ENCODE data around the gene COL6A3.
"Not testable (repeated sequence)": the region's sequence is repeated elsewhere in the genome, so short reads cannot be mapped to it uniquely, and the experiment has no call there.

Gene COL6A3

DNA sequence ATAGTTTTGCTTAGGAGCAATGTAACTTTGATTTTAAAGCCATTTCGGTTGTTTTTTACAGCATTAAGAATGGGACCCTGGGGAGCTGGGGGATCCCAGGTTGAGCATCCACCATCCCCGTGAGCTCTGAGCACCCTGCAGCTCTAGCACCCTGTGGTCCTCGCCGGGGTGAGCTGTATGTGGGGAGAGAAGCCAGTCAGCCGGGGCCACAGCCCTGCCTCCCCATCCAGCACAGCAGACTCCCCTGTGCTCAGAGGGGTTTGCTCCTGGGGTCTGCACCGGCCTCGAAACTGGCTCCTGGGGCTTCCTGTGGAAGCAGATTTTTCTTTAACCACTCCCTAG lies 1.3 kb downstream of the COL6A3 start:
- no peaks in the 10 kb centered on the region for H3K9me3 ChIP-seq

DNA sequence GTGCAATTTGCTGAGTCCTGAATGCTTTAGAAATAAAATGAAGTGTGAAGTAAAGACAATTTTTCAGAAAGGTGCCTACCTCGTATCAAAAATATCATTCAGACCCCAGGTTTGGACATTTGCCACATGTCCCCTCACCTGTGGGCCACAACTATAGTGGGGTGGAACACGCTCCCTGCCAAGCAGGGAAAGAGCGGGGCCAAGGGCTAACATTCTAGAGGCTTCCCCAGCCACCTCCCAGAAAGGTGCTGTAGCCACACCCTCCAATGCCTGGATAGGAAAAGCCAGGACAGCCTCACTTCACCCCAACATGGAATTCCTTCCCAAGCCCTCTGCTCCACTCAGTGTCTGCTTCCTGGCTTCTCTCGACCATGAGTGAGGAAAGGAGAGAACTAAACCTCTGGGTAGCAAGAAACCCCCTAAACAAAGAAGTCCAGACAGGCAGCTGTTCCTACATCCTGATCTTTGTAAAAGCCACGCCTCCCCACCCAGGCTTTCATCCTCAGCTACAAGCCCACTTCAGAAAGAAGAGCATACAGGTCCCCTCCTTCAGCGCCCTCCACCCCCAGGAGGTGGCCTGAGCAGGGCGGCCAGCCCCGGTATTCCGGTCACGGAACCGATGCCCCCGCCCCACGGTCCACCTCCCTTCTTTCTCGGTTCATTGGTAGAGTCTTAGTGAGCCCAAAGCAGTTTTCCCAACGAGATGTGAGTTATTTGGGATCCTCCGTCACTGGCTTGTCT lies 2.1 kb downstream of the COL6A3 start:
- Histone ChIP-seq H3K36me3 (no peaks in the 10 kb centered on the region), H3K27me3 (peaks cover 61% of the 10 kb centered on the region)

More for the DNA sequence above, 1.3 kb downstream of the COL6A3 start:
- Histone ChIP-seq H3K4me3 (ENCODE audit: low read depth in 1 of 2, low read length in 1 of 2) (no peak overlapping the region), H3K27ac (no peak overlapping the region), H3K4me1 (ENCODE audit: control insufficient read depth in 1 of 2, insufficient read depth in 1 of 2, low read depth in 1 of 2, low read length in 1 of 2) (no peaks in the 10 kb centered on the region), H3K27me3 (peaks cover 56% of the 10 kb centered on the region), H3K36me3 (no peaks in the 10 kb centered on the region)
- TF ChIP-seq, protein P1, sequence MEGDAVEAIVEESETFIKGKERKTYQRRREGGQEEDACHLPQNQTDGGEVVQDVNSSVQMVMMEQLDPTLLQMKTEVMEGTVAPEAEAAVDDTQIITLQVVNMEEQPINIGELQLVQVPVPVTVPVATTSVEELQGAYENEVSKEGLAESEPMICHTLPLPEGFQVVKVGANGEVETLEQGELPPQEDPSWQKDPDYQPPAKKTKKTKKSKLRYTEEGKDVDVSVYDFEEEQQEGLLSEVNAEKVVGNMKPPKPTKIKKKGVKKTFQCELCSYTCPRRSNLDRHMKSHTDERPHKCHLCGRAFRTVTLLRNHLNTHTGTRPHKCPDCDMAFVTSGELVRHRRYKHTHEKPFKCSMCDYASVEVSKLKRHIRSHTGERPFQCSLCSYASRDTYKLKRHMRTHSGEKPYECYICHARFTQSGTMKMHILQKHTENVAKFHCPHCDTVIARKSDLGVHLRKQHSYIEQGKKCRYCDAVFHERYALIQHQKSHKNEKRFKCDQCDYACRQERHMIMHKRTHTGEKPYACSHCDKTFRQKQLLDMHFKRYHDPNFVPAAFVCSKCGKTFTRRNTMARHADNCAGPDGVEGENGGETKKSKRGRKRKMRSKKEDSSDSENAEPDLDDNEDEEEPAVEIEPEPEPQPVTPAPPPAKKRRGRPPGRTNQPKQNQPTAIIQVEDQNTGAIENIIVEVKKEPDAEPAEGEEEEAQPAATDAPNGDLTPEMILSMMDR (IDR thresholded peaks at IDR 0.05), result no peak

DNA sequence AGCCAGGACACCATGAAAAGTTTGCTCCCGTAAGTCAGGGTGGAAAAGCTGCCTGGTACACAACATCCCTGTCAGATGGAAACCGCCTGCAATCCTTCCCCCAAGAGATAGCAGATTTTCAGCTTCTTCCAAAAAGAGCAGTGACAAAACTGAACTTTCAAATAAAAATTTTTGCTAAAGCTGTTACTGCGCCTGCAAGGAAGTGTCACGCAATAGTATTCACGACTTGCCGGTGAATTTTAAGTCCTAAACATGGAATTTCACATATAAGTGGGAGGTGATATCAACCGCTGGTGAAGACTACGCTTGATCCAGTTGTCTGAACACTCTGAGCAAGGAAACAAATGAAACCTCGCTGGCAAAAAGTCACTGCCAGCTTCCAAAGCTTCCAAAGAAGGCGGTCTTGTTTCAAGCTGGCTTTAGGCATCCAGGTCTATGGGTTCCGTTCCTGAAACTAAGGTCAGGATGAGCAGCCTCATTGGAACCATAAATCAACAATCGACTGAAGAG lies 2.8 kb downstream of the COL6A3 start:
- TF ChIP-seq, protein P1 (IDR thresholded peaks at IDR 0.05), result no peak
- H3K36me3 ChIP-seq, result no peaks in the 10 kb centered on the region
- H3K4me1 ChIP-seq (ENCODE audit: control insufficient read depth in 1 of 2, insufficient read depth in 1 of 2, low read depth in 1 of 2, low read length in 1 of 2), result no peaks in the 10 kb centered on the region
- no peak overlapping the region for H3K4me3 ChIP-seq (ENCODE audit: low read depth in 1 of 2, low read length in 1 of 2)
- no peaks in the 10 kb centered on the region for H3K9me3 ChIP-seq
- H3K27ac ChIP-seq, result no peak overlapping the region
- peaks cover 65% of the 10 kb centered on the region for H3K27me3 ChIP-seq

More for the DNA sequence above, 2.1 kb downstream of the COL6A3 start:
- Histone ChIP-seq H3K9me3 (no peaks in the 10 kb centered on the region), H3K4me3 (ENCODE audit: low read depth in 1 of 2, low read length in 1 of 2) (no peak overlapping the region), H3K4me1 (ENCODE audit: control insufficient read depth in 1 of 2, insufficient read depth in 1 of 2, low read depth in 1 of 2, low read length in 1 of 2) (no peaks in the 10 kb centered on the region), H3K27ac (no peak overlapping the region)
- TF ChIP-seq, protein P1 (IDR thresholded peaks at IDR 0.05), result no peak

DNA sequence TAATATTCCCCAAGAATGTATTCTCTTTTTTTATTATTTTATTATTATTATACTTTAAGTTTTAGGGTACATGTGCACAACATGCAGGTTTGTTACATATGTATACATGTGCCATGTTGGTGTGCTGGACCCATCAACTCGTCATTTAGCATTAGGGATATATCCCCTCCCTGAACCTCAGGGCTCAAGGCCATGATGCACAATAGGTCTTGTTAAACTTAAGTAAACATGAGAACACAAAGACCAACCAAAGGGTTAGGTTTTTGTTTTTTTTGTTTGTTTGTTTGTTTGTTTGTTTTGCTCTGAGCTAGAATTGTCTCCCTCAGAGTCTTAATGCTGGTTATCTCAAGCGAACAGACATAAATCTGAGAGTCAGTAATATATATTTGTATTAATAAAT lies 4.7 kb downstream of the COL6A3 start:
- not testable (repeated sequence) for H3K27ac ChIP-seq; H3K36me3 ChIP-seq; H3K4me1 ChIP-seq (ENCODE audit: control insufficient read depth in 1 of 2, insufficient read depth in 1 of 2, low read depth in 1 of 2, low read length in 1 of 2); H3K9me3 ChIP-seq; H3K4me3 ChIP-seq (ENCODE audit: low read depth in 1 of 2, low read length in 1 of 2)
- H3K27me3 ChIP-seq, result peaks cover 70% of the 10 kb centered on the region

DNA sequence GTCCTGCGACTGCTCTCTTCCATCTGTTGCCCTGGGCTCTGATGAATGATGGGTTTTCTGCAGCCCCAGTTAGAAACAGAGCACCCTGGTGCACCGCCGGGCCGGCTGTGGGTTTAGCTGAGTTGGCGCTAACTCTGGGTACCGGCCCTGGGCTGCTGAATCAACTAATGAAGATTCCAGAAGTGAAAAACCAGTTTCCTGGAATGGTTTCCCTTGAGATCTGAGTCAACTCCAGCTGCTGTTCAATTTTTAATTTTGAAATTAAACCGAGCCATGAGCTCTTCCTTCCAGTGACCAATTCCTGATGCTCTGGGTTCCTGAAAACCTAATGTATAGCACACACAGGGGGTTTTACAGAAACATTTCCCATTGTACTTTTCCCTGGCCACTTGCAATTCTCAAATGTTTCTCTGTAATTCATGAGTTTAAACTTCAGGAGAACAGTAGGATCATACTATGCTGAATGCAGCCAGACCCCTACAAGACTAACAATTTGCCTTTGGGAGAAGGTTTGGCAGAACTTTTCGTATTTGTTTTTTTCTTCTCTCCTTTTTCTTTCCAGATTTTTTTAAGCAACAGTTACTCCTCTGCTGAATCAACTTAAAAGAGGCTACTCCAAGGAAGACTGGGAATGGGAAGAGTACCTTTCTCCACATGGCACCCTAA lies 5.5 kb downstream of the COL6A3 start:
- H3K4me3 ChIP-seq (ENCODE audit: low read depth in 1 of 2, low read length in 1 of 2), result no peak overlapping the region
- H3K9me3 ChIP-seq, result no peaks in the 10 kb centered on the region
- H3K4me1 ChIP-seq (ENCODE audit: control insufficient read depth in 1 of 2, insufficient read depth in 1 of 2, low read depth in 1 of 2, low read length in 1 of 2), result no peaks in the 10 kb centered on the region
- peaks cover 70% of the 10 kb centered on the region for H3K27me3 ChIP-seq
- H3K36me3 ChIP-seq, result no peaks in the 10 kb centered on the region
- H3K27ac ChIP-seq, result no peak overlapping the region
- TF ChIP-seq, protein P1 (IDR thresholded peaks at IDR 0.05), result no peak

DNA sequence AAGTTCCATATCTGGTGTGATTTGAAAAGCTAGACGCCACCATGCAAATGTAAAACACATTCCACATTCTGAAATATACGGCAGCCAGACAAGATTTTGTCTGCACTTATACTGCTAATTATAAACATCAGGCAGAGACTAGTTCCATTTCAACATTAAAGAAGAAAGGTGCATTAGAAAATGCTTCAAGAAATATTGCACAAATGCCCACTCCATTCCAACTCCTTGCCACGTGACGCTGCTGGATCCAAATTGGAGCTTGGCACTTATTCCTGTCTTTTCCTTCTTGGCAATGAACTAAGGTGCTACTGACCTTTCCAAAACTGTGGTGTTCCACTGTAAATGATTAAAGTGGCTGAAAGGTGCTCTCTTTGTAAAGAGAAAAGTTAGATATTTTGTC lies 6.3 kb downstream of the COL6A3 start:
- no peaks in the 10 kb centered on the region for H3K9me3 ChIP-seq
- H3K4me3 ChIP-seq (ENCODE audit: low read depth in 1 of 2, low read length in 1 of 2), result no peak overlapping the region
- no peaks in the 10 kb centered on the region for H3K4me1 ChIP-seq (ENCODE audit: control insufficient read depth in 1 of 2, insufficient read depth in 1 of 2, low read depth in 1 of 2, low read length in 1 of 2)
- no peak overlapping the region for H3K27ac ChIP-seq
- TF ChIP-seq, protein P1 (IDR thresholded peaks at IDR 0.05), result no peak
- H3K36me3 ChIP-seq, result no peaks in the 10 kb centered on the region
- H3K27me3 ChIP-seq, result peaks cover 67% of the 10 kb centered on the region

All from neutrophil (primary cell).